ENCODE measurements around the gene IFT25.

- TF ChIP-seq REST (IDR thresholded peaks at IDR 0.05; ENCODE audit: low read depth) = no peak
- no peak for TF ChIP-seq TEAD4 (IDR thresholded peaks at IDR 0.05)
- TF ChIP-seq CREB1 (IDR thresholded peaks at IDR 0.05; ENCODE audit: low read depth) = no peak
- TF ChIP-seq EP300 (IDR thresholded peaks at IDR 0.05; ENCODE audit: borderline replicate concordance) = no peak
- no peak for TF ChIP-seq NFIC (IDR thresholded peaks at IDR 0.05)
- TF ChIP-seq YY1 (IDR thresholded peaks at IDR 0.05; ENCODE audit: low read depth) = no peak
- no peak for TF ChIP-seq ZBTB7A (IDR thresholded peaks at IDR 0.05; ENCODE audit: low read depth)
Measured at GRCh38 chr1:53891018-53891417, 54.5 kb downstream of the IFT25 start.
